SH-SY5Y (cell line): ENCODE results near the gene ZCCHC7.

Experiments used
- GATA2 ChIP-seq: IDR thresholded peaks from 2 replicates; pipeline ENCODE4 v1.6.1; 2011; ENCODE audit warnings: mild to moderate bottlenecking, low read depth, low read length
- GATA3 ChIP-seq: IDR thresholded peaks from 2 replicates; pipeline ENCODE4 v1.6.1; 2011; ENCODE audit warnings: low read depth, mild to moderate bottlenecking, low read length, moderate library complexity

Gene ZCCHC7

DNA sequence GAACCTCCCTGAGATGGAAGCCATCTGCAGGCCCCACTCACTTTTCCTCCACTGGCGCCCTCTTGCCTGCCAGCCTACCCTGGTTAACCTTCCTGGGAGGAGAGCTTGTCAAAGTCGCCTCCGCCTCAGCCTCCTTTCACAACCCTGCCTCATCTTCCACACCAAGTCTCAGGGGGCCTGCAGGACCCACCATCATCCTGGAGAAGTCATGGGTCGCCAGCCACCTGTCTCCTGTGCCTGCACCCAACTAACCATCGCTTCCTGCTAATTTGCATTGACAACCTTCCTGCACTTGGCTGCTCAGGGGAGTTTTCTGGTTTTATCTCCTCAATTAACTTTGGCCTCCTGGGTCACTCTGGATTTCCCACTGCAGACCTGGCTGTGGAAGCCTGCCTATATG lies 249.3 kb downstream of the ZCCHC7 start:
- TF ChIP-seq GATA3 = no peak
- no peak for TF ChIP-seq GATA2

DNA sequence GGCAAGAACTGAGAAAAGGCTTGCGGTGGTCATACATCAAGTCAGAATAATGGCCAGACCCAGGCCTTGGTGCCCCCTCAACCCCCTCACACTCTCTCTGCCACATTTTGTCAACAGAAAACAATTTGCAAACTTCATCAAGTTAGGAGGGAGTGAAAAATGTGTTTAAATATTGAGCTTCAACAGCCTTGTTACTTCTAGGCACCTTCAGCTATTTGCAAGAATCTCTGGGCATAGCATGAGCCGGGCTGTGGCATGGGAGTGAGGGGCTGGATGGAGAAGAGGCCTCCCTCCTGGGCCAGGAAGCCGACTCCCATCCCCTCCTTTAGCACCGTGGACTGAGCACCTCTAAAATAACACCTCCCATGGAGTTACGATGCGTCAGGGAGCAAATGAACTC lies 249.9 kb downstream of the ZCCHC7 start:
- TF ChIP-seq GATA3 (no peak), GATA2 (no peak)

DNA sequence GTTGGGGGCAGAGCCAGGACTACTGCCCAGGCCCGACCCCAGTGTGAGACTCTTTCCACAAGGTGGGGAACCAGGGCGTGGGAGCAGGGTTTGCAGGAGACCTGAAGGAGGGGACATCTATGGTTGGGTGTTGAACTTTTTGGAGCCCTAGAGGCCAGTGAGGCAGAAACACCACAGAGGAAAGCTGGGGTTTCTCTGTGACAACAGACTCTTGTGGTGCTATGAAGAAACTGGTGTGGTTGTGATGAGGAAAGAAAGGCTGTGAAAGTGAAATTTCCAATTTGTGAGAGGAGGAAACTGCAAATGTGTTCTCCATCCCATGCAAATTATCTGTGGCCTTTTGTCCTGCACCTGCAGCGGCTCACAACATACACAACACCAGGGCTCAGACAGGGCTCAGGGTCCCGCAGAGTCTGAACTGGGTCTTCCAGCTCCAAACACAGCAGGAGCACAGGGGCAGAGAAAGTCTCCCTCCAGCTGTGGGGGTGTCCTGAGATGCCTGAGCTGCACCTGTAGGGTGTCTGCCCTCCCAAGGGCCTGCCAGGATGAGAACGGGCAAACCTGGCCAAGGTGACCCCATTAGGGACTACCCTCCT lies 250.7 kb downstream of the ZCCHC7 start:
- TF ChIP-seq GATA2 (no peak), GATA3 (no peak)

DNA sequence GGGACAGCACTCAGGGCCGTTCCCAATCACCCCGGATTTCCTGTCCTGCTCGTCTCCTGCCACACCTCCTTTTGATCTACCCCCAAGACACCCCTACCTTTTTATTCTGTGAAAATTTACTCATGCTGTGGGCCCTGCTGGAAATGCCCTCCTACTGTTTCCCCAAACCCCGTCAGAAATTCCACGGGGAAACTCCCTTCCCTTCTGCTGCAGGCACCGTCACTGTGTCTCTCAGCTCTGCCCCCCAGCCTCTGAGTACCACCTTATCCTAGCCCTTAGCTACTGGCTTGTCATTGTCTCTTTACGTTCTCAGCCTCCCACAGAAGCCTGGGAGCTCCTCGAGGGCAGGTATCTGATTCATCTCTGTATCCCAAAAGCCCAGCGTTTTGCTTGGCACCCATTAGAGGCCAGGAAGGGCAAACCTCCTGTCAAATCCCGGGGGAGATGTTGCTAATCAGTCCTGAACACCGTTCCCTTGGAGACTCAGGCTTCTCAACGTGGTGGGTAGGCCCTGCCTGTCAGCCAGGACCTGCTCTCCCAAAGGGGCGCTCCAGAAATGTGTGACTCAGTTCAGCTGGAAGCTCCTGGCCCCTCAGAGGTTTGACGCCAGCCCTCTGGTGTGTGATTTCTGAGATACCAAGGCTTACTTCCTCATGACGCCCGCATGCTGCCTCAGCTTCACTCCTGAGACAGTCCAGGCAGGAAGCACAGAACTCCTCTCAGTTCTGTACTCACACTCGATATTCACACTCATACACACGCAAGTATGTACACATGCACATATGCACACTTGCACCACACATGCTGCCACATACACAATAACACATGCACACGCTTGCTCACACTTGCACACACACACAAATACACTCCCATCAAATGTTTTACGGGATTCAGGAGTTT lies 251.4 kb downstream of the ZCCHC7 start:
- TF ChIP-seq GATA3 (no peak), GATA2 (no peak)

DNA sequence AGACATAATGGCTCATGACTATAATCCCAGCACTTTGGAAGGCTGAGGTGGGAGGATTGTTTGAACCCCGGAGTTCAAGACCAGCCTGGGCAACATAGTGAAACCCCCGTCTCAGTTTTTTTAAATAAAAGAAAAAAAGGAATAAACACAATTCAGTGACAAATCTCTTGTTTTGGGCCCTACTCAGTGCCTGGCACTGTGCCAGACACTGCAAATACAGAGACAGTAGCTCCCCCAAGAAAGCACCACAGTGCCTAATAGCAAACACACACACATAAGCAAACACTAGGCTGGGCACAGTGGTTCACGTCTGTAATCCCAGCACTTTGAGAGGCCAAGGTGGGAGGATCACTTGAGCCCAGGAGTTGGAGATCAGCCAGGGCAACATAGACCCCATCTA lies 252.5 kb downstream of the ZCCHC7 start:
- TF ChIP-seq GATA2 = no peak

DNA sequence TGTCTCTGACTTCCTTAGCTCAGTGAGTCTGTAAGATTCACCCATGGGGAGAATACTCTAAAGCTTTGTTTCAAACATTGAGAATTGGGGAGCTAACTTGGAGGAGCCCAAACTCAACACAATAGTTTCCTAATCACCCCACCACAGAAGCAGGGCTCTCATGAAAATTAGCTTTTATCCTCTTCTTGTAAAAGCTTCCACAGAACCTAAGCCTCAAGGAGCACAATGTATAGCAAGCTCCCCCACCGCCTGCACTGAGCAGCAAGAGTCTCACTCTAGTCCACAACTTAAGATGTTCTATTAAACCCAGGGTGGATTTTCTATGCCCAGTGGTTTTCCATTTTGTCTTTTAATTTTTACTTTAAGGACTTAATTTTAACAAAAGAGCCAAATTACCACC lies 253.2 kb downstream of the ZCCHC7 start:
- TF ChIP-seq GATA3 (no peak), GATA2 (no peak)

DNA sequence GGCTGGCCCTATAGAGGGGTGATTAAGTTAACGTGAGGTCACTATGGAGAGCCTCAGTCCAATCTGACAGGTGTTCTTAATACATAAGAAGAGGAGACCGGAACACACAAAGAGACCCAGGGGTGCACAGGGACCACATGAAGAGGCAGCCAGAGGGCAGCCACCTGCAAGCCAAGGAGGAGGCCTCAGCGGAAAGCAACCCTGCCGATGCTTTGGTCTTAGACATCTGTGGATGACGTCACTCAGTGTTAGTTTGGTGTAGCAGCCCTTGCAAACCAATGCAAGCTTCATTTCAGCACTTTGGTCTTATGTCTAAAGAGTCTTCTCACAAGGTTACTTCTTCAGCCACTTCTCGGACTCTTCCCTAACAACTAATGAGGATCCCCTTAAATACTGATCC lies 254.5 kb downstream of the ZCCHC7 start:
- TF ChIP-seq GATA2 = no peak
- TF ChIP-seq GATA3 = no peak

DNA sequence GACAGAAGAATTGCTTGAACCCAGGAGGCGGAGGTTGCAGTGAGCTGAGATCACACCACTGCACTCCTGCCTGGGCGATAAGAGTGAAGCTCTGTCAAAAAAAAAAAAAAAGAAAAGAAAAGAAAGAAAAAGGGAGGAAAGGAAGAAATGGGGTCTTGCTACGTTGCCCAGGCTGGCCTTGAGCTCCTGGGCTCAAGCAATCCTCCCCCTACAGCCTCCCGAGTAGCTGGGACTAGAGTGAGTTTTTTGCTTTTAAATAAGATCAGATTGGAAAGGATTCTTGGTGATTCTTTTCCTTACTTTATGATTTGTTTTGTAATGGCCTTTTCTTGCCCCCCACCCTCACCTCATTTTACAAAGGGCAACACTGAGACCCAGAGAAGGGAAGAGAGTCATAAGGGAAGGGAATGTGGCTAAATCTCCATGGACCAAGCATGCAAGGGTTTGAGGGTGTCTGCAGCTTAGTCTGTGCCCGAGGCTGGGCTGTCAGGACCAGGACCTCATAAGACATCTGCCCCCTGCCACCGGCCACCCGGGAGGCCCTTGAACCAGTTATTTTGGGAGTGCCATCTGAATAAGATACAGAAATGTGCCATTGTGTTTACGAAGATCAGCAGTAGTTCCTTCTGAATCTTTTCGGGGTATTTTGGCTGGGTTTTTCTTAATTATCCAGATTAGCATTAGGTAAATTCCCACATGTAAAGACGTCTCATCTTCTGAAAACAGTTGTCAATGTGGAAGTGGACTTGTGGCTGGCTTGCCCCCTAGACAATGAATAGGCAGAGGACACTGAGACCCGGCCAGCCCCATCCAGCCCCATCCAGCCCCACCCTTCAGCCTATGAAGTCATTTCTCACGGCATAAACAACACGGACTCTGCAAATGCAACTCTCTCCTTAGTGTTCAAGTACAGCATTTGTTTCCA lies 257.6 kb downstream of the ZCCHC7 start:
- TF ChIP-seq GATA3 (no peak), GATA2 (no peak)

DNA sequence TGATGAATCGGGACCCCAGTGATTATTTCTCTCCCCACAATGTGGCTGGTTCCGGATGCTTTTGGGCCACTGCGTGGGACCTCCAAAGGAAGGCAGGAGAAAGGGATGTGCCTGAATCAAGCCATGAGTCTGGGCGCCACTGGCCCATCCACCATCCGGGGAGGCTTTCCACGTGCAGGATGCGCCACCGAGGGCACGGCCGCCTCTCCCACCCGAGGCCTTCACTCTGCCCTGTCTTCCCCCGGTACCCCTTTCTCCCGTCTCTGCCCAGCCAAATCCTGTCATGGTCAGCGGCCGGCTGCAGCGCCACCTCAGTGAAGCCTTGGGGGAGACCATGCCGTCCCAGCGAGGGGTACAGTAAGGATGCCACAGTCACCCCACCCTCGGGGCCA lies 258.2 kb downstream of the ZCCHC7 start:
- TF ChIP-seq GATA2 = no peak
- no peak for TF ChIP-seq GATA3

DNA sequence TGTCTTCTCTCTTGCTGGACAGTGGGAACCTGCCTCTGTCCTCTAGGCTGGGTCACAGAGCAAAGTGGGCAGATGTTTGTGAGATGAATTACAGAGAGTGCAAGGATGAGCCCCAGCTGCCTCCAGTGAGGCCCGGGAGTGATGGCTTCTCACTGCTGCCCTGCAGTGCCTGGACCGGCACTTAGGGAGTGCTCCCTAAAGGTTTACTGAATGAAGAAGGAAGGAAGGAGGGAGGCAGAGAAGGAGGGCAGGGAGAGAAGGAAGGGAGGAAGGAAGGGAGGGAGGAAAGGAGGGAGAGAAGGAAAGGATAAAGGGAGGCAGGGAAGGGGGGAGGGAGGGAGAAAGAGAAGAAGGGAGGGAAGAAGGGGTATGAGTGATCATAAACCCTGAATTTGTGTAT lies 259.5 kb downstream of the ZCCHC7 start:
- TF ChIP-seq GATA3 (no peak), GATA2 (no peak)

DNA sequence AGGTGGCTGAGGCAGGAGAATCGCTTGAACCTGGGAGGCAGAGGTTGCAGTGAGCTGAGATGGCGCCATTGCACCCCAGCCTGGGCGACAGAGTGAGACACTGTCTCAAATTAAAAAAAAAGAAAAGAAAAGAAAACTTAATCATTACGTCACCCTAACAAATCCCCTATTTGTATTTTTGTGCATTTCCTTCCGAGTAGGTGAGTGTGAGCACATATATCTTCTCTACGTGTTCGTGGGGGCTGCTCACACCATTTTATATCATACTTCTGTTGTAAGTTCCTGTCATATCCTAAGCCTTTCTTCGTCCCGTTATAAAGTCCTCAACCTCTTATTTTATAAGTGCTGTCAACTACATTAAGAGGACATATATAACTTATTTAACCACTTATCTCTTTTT lies 260.2 kb downstream of the ZCCHC7 start:
- no peak for TF ChIP-seq GATA3
- no peak for TF ChIP-seq GATA2

DNA sequence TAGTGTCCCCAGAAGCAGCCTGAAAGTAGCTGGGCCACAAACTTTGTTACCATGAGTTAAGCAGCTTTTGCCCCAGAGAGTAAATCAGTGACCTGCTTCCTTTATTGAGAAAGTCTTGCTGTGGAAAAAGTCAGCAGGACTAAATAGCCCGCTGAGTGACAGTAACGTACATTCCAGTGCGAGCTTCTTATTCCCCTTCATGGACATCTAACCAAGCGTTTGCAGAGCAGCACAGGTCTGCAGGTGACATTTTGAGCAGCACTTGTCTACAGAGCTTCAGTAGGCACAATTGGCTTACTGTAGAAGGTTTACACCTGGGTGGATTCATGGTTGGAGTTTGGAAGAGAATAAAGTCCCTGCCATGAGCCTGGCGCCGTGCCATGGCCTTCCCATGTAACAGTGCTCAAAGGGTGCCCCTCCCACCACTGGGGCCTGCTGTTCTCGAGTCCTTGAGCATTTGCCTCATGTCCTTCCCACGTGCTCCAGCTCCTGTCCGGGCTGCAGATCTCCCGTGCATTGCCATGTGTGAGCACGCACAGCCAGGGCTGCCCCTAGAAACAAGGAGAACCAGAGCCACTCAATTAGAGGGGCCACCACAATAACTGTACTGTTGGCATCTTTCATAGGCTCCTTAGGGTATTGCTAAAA lies 260.8 kb downstream of the ZCCHC7 start:
- TF ChIP-seq GATA2 (no peak), GATA3 (no peak)

DNA sequence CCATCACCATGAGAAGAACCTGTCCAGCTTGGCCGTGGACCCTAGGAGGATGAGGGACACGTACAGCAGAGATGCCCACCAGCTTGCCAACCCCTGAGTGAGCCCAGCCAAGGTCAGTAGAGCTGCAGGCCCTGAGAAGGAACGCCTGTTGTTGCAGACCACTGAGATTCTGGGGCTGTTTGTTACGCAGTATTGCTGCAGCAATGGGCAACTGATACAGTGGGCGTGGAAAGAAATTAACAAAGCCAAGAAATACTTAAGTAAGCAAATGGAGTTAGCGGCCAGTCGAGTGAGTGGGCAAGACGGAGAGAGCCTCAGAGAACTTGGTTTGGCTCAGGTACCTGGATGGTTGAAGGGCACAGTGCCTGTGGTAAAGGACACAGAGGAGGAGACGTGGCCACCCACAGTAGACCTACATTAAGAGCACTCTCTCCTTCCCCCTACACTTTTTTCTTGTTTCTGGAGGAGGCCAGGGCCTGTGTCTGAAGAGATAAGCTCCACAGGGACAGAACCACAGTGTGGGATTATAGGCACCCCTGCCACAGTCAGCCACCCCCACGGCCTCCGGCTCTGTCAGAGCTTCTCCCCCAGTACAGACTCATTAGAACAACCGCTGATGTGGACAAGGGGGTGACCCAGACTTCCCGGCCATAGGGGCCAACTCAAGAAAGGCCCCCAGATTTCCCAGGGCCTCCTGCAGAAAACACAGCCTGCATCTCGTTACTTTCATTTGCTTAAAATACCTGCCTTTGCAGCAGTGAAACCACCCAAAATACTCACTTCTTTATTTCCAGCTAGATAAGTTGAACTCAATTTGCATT lies 262.0 kb downstream of the ZCCHC7 start:
- TF ChIP-seq GATA2 (no peak), GATA3 (no peak)
